ENCODE measurements around the gene IGF2R.

Gene IGF2R

DNA sequence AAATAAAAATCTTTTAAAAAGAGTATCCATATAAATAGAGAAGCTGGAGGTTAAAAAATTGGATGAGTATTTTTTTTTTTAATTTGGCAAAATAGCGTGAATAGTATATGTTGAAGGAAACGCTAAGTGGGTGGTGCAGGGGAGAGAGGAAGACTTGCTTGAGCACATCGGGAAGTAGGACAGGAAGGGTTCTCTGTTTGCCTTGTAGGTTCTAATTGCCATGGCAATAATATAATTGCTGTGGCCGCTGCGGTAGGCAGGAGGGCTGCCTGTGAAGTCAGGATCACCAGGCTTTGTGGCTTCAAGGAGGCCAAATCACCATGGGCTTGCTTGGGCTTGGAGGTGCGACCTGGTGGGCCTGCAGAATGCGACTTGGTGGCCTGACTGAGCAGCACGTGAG is 35.1 kb downstream of the IGF2R start:
- Histone ChIP-seq H3K4me3 (ENCODE audit: low read length) (no peak overlapping the region), H3K4me1 (ENCODE audit: control insufficient read depth, low read depth, low read length) (peaks cover 6% of the 10 kb centered on the region), H3K36me3 (ENCODE audit: control insufficient read depth, low read depth, low read length) (no peaks in the 10 kb centered on the region), H3K27me3 (ENCODE audit: control insufficient read depth, insufficient read depth, low read length) (no peaks in the 10 kb centered on the region), H3K9ac (ENCODE audit: low read length) (no peak overlapping the region), H3K27ac (ENCODE audit: low read length) (no peak overlapping the region), H3K9me3 (ENCODE audit: control insufficient read depth, low read depth, low read length) (no peaks in the 10 kb centered on the region)

DNA sequence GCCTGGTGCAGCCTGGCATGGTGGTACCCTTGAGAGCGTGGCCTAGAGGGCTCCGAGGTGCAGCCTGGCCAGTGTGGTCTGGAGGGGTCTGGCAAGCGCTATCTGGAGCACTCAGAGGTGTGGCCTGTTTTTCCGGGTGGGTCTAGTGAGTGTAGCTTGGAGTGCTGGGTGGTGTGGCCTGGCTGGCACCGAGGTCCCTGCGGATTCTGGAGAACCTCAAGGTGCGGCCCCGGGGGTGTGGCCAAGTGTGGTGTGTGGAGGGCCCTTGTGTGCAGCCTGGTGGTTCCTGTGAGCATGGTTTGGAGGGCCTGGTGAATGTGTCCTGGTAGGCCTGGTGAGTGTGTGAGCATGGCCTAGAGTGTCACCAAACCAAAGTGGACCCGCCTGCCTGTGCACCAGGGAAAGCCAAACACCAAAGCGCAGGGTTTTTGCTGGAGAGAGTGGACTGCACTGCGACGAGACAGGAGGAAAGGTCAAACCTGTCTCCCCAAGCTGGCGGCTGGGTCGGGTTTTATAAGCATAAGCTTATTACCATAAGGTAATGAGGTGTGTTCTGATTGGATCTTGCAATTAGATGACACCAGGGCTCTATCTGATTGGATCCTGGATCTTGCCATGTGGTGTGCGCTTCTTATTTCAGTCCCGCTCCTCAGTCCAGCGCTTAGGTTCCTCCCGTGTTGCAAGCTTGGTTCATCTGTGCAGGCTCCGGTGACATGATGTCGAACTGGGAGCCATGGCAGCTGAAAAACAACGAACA is 35.7 kb downstream of the IGF2R start:
- Histone ChIP-seq H3K9ac (ENCODE audit: low read length) (no peak overlapping the region), H3K27me3 (ENCODE audit: control insufficient read depth, insufficient read depth, low read length) (no peaks in the 10 kb centered on the region), H3K4me3 (ENCODE audit: low read length) (no peak overlapping the region), H3K27ac (ENCODE audit: low read length) (no peak overlapping the region), H3K4me1 (ENCODE audit: control insufficient read depth, low read depth, low read length) (peaks cover 6% of the 10 kb centered on the region), H3K36me3 (ENCODE audit: control insufficient read depth, low read depth, low read length) (peaks cover 1% of the 10 kb centered on the region), H3K9me3 (ENCODE audit: control insufficient read depth, low read depth, low read length) (no peaks in the 10 kb centered on the region)

DNA sequence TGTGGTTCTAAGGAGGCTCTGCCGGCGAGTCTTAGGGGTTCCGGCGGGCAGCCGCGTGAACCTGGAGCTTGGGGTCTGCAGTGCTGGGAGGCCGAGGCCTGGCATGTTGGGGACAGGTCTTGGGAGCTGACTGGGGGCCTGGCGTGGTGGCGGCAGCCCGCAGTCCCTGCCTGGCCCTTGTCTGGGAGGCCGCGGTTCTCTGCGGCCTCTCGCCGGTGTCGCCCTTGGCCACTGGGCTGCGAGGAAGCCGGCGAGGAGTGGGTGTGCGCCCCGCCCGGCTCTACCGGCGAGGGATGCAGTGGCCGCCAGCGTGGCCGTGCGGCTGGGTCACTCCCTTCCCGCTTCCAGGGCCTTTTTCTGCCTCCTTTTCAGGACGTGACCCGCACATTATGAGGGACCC is 36.3 kb downstream of the IGF2R start:
- no peak overlapping the region for H3K27ac ChIP-seq (ENCODE audit: low read length)
- H3K36me3 ChIP-seq (ENCODE audit: control insufficient read depth, low read depth, low read length) = peaks cover 7% of the 10 kb centered on the region
- H3K4me1 ChIP-seq (ENCODE audit: control insufficient read depth, low read depth, low read length) = peaks cover 6% of the 10 kb centered on the region
- H3K27me3 ChIP-seq (ENCODE audit: control insufficient read depth, insufficient read depth, low read length) = no peaks in the 10 kb centered on the region
- no peak overlapping the region for H3K4me3 ChIP-seq (ENCODE audit: low read length)
- no peak overlapping the region for H3K9ac ChIP-seq (ENCODE audit: low read length)
- no peaks in the 10 kb centered on the region for H3K9me3 ChIP-seq (ENCODE audit: control insufficient read depth, low read depth, low read length)

DNA sequence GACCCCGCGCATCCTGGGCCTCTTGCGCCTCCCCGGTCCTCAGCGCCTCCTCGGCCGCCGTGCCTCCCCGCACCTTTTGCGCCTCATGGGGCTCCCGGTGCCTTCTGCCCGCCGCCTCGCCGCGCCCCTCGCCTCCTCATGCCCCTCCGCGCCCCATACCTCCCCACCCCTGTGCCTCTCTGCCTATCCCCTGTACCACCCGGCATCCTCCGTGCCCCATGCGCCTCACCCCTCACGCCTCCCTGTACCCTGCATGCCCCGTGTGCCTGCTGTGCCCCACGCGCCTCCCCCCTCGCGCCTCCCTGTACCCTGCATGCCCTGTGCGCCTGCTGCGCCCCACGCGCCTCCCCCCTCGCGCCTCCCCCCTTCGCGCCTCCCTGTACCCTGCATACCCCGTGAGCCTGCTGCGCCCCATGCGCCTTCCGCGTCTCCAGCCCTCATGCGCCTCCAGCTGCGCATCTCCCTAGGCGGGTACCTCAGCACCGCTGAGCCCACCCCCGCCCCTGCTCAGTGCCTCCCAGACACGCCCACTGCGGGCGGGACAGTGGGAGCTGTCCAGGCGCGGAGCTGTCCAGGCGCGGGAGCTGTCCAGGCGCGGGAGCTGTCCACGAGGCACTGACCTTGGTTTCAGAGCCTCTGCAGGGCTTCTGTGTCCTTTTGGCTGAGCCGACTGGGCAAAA is 37.1 kb downstream of the IGF2R start:
- Histone ChIP-seq H3K27ac (ENCODE audit: low read length) (no peak overlapping the region), H3K27me3 (ENCODE audit: control insufficient read depth, insufficient read depth, low read length) (no peaks in the 10 kb centered on the region), H3K9me3 (ENCODE audit: control insufficient read depth, low read depth, low read length) (no peaks in the 10 kb centered on the region), H3K4me1 (ENCODE audit: control insufficient read depth, low read depth, low read length) (peaks cover 6% of the 10 kb centered on the region), H3K9ac (ENCODE audit: low read length) (no peak overlapping the region), H3K4me3 (ENCODE audit: low read length) (no peak overlapping the region), H3K36me3 (ENCODE audit: control insufficient read depth, low read depth, low read length) (peaks cover 15% of the 10 kb centered on the region)

DNA sequence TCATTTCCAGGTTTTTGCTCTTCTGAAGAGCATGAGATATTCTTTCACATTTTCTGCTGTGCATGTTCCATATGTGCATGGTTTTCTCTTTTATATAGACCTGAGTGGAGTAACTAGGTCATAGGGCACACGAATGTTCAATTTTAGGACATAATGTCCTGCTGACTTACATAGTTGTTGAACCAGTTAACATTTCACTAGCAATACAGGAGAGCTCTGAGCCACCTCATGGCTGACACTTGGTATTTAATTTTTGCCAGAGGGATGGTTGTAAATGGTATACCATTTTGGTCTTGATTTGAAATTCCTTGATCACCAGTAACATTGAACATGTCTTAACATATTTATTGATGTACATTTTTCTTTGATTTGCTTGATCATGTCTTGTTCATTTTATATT is 38.3 kb downstream of the IGF2R start:
- Histone ChIP-seq H3K27me3 (ENCODE audit: control insufficient read depth, insufficient read depth, low read length) (no peaks in the 10 kb centered on the region), H3K36me3 (ENCODE audit: control insufficient read depth, low read depth, low read length) (peaks cover 27% of the 10 kb centered on the region), H3K9me3 (ENCODE audit: control insufficient read depth, low read depth, low read length) (no peaks in the 10 kb centered on the region), H3K4me1 (ENCODE audit: control insufficient read depth, low read depth, low read length) (peaks cover 6% of the 10 kb centered on the region), H3K9ac (ENCODE audit: low read length) (no peak overlapping the region), H3K4me3 (ENCODE audit: low read length) (no peak overlapping the region), H3K27ac (ENCODE audit: low read length) (no peak overlapping the region)

DNA sequence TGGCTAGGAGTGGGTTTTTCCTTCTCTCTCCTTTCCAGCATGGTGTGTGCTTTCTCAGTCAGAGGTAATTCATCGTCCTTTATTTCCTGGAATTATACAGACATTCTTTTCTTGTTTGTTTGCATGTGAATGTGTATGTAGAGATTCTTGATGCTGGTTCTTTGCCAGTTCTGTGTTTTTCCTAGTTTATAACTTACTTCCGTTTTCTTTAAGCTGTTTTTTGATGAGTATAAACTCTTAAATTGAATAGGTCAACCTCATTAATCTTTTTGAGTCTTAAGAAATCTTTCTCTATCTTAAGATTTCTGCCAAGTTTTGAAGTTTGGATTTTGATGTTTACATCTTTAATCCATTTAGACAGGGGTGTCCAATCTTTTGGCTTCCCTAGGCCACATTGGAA is 38.7 kb downstream of the IGF2R start:
- no peak overlapping the region for H3K4me3 ChIP-seq (ENCODE audit: low read length)
- H3K9ac ChIP-seq (ENCODE audit: low read length) = no peak overlapping the region
- H3K27ac ChIP-seq (ENCODE audit: low read length) = no peak overlapping the region
- no peaks in the 10 kb centered on the region for H3K9me3 ChIP-seq (ENCODE audit: control insufficient read depth, low read depth, low read length)
- no peaks in the 10 kb centered on the region for H3K27me3 ChIP-seq (ENCODE audit: control insufficient read depth, insufficient read depth, low read length)
- H3K4me1 ChIP-seq (ENCODE audit: control insufficient read depth, low read depth, low read length) = peaks cover 6% of the 10 kb centered on the region
- H3K36me3 ChIP-seq (ENCODE audit: control insufficient read depth, low read depth, low read length) = peaks cover 27% of the 10 kb centered on the region

DNA sequence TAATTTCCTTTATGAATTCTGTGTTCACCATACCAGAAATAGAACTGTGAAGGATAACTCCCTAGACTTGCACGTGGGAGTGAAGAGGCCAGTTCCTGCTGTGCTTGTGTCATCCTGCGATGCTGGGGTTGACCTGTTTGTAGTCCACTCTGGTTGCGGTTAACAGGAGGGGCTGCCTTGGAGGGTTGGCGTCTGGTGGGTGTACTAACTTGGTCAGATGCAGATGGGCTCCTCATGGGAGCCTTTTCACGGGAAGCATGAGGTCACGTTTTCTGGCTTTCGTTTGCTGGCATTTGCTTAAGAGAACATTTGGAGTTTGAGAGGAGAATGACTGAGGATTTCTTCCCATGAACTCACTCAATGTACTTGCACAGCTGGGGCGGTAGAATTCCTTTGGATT is 41.2 kb downstream of the IGF2R start:
- H3K36me3 ChIP-seq (ENCODE audit: control insufficient read depth, low read depth, low read length) = peaks cover 27% of the 10 kb centered on the region
- no peak overlapping the region for H3K27ac ChIP-seq (ENCODE audit: low read length)
- peaks cover 6% of the 10 kb centered on the region for H3K4me1 ChIP-seq (ENCODE audit: control insufficient read depth, low read depth, low read length)
- H3K27me3 ChIP-seq (ENCODE audit: control insufficient read depth, insufficient read depth, low read length) = no peaks in the 10 kb centered on the region
- H3K9me3 ChIP-seq (ENCODE audit: control insufficient read depth, low read depth, low read length) = no peaks in the 10 kb centered on the region
- H3K9ac ChIP-seq (ENCODE audit: low read length) = no peak overlapping the region
- no peak overlapping the region for H3K4me3 ChIP-seq (ENCODE audit: low read length)

DNA sequence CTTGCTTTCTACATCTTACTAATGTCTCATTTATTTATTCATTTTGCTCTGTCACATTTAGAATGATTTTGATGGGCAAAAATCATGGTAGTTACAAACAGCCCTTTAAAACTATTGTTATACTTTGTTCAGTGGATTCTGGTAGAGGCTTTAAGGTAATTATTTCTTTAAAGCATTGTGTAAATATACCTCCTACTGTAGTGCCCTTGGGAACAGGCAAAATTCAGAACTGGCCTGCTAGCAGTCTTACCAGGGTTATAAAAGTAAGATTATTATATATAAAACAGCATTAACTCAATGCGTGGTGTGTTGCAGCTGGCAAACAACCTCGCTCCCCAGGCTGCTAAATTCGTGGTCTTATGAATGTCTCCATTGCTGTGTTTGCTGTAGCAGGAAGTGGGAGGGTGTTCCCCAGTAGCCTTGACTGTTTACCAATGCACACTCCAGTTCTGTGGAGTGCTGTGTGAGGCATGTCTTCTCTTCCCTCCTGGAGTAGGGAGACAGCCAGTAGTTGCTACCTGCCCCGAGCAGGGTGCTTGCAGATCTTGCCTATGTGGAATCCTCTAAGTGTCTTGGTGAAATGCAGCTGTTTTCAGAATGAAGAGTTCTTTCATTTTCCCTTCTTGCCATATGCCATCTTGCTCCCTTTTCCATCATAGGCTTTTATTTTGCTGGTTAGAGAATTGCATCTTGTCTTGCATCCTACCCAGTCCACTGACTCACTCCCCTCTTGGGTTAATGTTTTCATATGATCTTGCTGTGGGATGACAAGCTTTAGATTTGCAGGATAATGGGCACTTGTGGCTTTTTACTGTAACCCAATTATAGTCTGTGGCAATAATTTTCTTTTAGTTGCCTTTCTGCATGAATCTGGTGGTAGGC is 45.3 kb downstream of the IGF2R start:
- no peak overlapping the region for H3K9ac ChIP-seq (ENCODE audit: low read length)
- H3K27me3 ChIP-seq (ENCODE audit: control insufficient read depth, insufficient read depth, low read length) = no peaks in the 10 kb centered on the region
- no peaks in the 10 kb centered on the region for H3K4me1 ChIP-seq (ENCODE audit: control insufficient read depth, low read depth, low read length)
- H3K36me3 ChIP-seq (ENCODE audit: control insufficient read depth, low read depth, low read length) = peaks cover 27% of the 10 kb centered on the region
- H3K4me3 ChIP-seq (ENCODE audit: low read length) = no peak overlapping the region
- H3K27ac ChIP-seq (ENCODE audit: low read length) = no peak overlapping the region
- H3K9me3 ChIP-seq (ENCODE audit: control insufficient read depth, low read depth, low read length) = no peaks in the 10 kb centered on the region

DNA sequence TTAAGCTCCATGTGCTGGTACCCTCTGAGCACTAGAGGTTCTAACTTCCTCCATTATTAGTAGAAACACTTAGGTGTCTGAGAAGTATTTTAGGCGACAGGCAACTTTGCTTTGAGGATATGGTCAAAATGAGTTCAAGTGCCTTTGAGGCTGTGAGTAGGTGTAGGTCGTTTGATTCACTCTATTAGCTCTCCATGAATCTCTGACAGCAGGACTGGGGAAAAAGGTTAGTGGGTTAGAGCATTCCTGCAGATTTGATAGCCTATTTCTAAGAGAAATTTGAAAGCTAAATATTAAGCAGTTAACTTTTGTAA is 45.9 kb downstream of the IGF2R start:
- Histone ChIP-seq H3K9me3 (ENCODE audit: control insufficient read depth, low read depth, low read length) (no peaks in the 10 kb centered on the region), H3K4me3 (ENCODE audit: low read length) (no peak overlapping the region), H3K27me3 (ENCODE audit: control insufficient read depth, insufficient read depth, low read length) (no peaks in the 10 kb centered on the region), H3K27ac (ENCODE audit: low read length) (no peak overlapping the region), H3K4me1 (ENCODE audit: control insufficient read depth, low read depth, low read length) (no peaks in the 10 kb centered on the region), H3K36me3 (ENCODE audit: control insufficient read depth, low read depth, low read length) (peaks cover 24% of the 10 kb centered on the region), H3K9ac (ENCODE audit: low read length) (no peak overlapping the region)

DNA sequence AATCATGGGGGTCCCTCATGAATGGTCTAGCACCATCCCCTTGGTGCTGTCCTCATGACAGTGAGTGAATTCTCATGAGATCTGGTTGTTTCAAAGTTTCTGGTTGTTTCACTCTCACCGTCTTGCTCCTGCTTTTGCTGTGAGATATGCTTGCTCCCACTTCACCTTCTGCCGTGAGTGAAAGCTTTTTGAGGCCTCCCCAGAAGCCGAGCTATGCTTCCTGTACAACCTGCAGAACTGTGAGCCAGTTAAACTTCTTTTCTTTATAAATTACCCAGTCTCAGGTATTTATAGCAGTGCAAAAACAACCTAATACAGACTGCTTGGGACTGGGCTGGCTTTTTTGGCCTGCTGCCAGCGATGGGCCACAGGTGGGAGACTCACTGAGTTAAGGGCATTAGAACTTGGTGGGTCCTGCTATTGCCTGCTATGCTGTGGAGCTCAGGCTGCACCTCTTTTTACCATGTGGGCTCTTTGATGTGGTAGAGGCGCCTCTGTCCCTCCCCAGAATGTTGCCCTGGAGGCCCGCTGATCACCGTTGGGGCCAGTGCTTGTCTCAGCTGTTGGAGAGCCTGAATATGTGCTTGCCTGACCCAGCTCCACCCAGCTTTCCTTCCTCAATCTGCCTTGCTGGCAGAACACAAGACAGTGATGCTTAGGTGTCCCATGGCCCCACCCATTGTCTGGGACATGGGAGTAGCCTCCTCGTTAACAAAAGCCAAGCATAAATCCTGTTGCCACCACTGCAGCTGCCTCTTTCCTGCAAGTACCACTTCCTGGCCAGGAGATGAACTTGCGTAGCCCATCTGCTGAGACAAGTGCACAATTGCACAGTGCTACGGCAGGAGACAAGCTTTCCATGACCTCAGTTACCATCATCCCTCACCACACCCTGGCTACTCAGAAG is 47.1 kb downstream of the IGF2R start:
- Histone ChIP-seq H3K9ac (ENCODE audit: low read length) (no peak overlapping the region), H3K27ac (ENCODE audit: low read length) (no peak overlapping the region), H3K4me1 (ENCODE audit: control insufficient read depth, low read depth, low read length) (no peaks in the 10 kb centered on the region), H3K9me3 (ENCODE audit: control insufficient read depth, low read depth, low read length) (no peaks in the 10 kb centered on the region), H3K36me3 (ENCODE audit: control insufficient read depth, low read depth, low read length) (peaks cover 12% of the 10 kb centered on the region), H3K27me3 (ENCODE audit: control insufficient read depth, insufficient read depth, low read length) (no peaks in the 10 kb centered on the region), H3K4me3 (ENCODE audit: low read length) (no peak overlapping the region)

DNA sequence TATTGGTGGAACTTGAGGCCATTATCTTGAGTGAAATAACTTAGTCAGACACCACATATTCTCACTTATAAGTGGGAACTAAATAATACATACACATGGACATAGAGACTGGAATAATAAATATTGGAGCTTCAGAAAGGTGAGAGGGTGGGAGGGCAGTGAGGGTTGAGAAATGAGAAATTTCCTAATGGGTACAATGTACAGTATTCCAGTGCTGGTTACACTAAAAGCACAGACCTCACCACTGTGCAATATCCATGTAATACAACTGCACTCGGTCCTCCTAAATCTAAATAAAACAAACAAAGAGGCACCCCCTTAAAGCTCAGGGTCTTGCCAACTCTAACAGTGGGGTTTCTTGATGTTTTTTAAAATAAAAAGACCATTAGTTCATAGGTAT is 53.2 kb downstream of the IGF2R start:
- Histone ChIP-seq H3K27me3 (ENCODE audit: control insufficient read depth, insufficient read depth, low read length) (no peaks in the 10 kb centered on the region), H3K9ac (ENCODE audit: low read length) (no peak overlapping the region), H3K27ac (ENCODE audit: low read length) (no peak overlapping the region), H3K36me3 (ENCODE audit: control insufficient read depth, low read depth, low read length) (peaks cover 23% of the 10 kb centered on the region), H3K9me3 (ENCODE audit: control insufficient read depth, low read depth, low read length) (no peaks in the 10 kb centered on the region), H3K4me3 (ENCODE audit: low read length) (no peak overlapping the region), H3K4me1 (ENCODE audit: control insufficient read depth, low read depth, low read length) (no peaks in the 10 kb centered on the region)

Measured in iPS-18a (cell line).